ENCODE results near the gene RPS21.

Gene RPS21

DNA sequence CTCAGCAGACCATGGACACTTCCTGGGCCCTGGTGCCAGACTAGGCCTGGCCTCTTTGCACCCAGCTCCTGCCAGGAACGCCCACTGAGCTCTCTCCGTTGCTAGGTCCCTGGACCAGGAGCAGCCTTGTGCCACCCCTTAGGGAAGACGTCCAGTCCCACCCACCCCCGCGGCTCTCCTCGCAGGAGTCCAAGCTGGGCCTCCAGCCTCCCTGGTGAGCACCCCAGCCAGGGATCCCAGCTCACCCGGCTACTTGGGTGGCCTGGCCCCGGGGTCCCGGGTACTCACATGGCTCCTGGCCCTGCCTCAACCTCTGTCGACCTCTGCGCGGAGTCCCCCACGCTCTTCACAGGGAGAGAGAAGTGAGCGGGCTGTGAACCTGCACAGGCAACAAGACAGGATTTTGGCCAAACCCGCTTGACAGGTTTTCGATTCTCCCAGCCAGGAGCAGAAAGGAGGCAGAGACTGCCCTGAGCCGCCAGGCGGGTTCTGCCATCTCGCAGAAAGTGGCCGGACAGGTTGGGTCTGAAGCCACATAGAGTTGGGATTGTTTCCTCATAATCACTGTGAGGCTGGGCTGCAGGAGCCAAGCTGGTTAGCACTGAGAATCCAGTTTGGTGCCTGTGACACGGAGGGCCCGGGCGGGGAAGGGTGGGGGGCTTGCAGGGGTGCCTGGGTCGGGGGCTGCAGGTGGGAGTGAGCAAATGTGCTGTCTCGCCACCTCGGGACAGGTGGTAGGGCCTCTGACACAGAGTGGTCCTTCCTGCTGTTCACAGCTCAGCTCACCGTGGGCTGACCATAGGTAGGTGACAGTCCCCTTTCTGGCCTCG is 40.5 kb downstream of the RPS21 start, which contains the start of gene RBBP8NL:
Gene RBBP8NL (minus strand): TSS at position 368 of the 830 bp plus-strand sequence. CDS start 7,892 bp downstream, outside the sequence.
- no peak for DNase-seq (ENCODE audit: low read depth)

- no peak for DNase-seq (ENCODE audit: low read depth)
Observed at GRCh38 chr20:62428002-62428372, 41.1 kb downstream of the RPS21 start.

- DNase-seq (ENCODE audit: low read depth): no peak
Observed at GRCh38 chr20:62428396-62429295, 41.7 kb downstream of the RPS21 start.

- no peak for DNase-seq (ENCODE audit: low read depth)
Observed at GRCh38 chr20:62429455-62430310, 42.8 kb downstream of the RPS21 start.

- DNase-seq (ENCODE audit: low read depth): no peak
Observed at GRCh38 chr20:62430311-62430853, 43.5 kb downstream of the RPS21 start.

DNA sequence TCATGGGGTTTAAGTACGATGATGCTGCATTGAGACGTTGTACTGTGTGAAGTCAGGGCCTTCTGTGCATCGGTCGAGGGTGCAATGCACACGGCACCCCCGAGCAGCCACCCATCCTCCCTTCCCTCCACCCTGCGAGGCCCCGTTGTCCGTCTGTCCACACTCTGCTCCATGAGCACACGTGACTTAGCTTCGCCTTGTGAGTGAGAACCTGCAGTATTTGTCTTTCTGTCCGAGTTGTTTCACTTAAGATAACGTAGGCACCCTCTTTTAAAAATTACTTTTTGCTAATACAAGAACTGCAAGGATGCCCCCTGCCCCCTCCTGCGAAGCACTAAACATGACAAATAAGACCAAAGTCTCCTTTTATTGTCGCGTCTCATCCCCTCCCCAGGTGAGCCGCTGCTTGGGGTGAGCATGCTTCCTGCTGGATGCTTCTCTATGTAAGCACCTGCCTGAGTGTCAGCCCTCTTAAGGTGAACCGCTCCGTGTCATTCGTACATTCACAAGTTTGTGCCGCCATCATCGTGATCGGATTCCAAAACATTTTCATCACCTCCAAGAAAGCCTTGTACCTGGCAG is 44.1 kb downstream of the RPS21 start:
- DNase-seq (ENCODE audit: low read depth): no peak

DNA sequence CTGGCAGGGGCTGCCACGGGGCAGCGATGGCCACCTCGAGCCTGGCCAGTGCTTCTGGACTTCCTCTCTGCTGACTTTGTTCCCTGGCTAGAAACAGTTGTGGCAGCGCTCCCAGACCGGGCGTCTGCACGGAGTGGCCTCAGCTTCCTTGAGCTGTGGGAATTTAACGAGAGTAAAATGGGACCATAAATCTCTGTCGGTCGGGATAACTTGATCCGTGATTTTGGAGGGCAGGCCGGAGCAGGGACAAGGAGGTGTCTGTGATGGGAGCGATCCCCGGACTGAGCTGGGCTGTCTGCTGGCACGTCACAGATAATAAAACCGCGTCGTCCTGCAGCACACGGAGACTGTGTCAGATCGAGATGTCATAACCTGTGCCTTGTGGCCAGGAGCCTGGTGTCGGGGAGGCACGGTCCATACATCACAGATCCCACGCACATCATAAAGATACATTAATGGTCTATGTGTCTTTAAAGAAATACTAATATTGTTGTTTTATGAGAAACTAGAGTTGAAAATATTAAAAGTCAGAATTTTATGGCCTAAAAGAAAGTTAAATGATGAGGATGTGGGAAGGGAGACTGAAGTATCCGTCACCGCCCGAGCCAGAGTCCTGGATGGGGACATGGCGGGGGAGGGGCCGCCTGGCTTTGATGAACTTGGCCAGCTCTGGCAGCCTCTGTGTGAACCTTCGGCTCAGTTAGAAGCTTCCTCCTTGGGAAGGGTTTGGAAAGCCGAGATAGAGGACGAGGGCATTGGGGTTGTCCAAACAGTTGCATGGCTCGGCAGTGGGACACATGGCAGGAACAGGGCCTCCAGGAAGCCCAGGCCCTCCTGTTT is 47.0 kb downstream of the RPS21 start:
- no peak for DNase-seq (ENCODE audit: low read depth)

DNA sequence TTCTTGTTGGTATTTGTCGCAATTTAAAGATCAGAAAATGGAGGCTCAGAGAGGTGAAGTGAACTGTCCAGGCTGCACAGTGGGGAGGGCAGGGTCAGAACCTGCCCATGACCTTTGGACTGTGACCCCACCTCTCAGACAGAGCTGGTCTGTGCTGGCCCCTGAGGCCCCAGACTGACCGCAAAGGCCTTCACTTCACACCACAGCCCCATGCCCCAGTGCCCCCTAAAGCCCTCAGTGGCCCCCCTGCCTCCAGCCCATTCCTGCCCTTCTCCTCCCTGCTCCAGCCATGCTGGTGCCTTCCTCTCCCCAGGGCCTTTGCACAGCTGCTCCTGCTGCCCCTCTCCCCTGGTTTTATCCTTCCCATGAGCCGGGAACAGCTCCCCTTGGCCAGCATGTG is 49.8 kb downstream of the RPS21 start:
- DNase-seq (ENCODE audit: low read depth): no peak

DNA sequence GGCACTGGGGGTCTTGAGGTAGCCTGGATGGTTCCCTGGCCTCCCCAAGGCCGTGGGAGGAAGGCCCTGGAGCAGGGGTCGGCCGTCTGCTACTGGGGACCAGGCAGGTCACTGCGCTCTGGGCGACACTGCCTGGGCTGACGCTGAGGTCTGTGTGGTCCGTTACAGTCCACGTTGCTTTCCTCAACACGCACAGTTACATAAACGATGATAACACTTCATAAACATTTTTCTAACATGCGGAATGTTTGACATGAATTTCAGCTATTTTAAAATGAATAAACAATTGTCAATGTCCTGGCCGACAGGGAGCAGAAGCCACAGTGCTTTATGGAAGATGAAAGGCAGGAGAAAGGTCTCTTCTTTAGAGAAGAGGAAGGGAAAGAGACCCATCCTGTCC is 50.6 kb downstream of the RPS21 start:
- DNase-seq (ENCODE audit: low read depth): no peak

DNA sequence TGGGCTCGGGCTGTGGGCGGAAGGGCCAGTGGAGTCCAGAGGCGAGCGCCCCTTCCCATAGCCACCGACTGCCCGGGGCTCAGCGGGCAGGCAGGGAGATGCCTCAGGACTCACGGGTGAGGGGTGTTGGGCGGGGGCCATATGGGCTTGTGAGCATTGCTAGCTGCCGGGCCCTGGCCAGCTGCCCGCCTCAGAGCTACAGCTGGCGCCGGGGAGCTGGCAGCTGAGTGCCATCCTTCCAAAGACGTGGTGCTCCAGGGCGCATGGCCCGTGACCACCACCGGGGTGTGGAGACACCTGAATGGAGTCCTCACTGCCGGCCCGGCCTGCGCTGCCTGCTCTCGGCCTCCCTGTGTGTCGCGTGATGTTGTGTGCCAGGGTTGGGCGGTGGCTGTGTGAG is 51.0 kb downstream of the RPS21 start:
- DNase-seq (ENCODE audit: low read depth): no peak

All from stimulated activated CD8-positive, alpha-beta memory T cell treated with anti-CD3 and anti-CD28 coated beads, Interleukin-4, amount 100 ng/mL, for 24 hours (primary cell).